Superior temporal gyrus (tissue), 1 donor: ENCODE data around the gene ATP6AP1.
"Not testable (repeated sequence)": the region's sequence is repeated elsewhere in the genome, so short reads cannot be mapped to it uniquely, and the experiment has no call there.

Experiments
- DNase-seq: peaks from one replicate; pipeline ENCODE4 v3.0.0-alpha.2; 2016; ENCODE audit errors: extremely low spot score

Gene ATP6AP1

GRCh38 chrX:154398668-154399526, 29.6 kb upstream of the ATP6AP1 start:
- DNase-seq, result peak; percentile 83

- no peak for DNase-seq
Observed at GRCh38 chrX:154399527-154400368, 28.7 kb upstream of the ATP6AP1 start.

- DNase-seq, result not testable (repeated sequence)
Observed at GRCh38 chrX:154400369-154400817, 28.1 kb upstream of the ATP6AP1 start.

GRCh38 chrX:154401045-154401799, 27.3 kb upstream of the ATP6AP1 start:
- no peak for DNase-seq

- no peak for DNase-seq
Observed at GRCh38 chrX:154401918-154402621, 26.4 kb upstream of the ATP6AP1 start.

GRCh38 chrX:154402622-154403127, 25.8 kb upstream of the ATP6AP1 start:
- DNase-seq, result no peak

GRCh38 chrX:154403192-154403591, 25.3 kb upstream of the ATP6AP1 start:
- DNase-seq, result no peak

- DNase-seq, result no peak
Observed at GRCh38 chrX:154403858-154404257, 24.6 kb upstream of the ATP6AP1 start.

- DNase-seq, result no peak
Observed at GRCh38 chrX:154404625-154405192, 23.8 kb upstream of the ATP6AP1 start.

- DNase-seq, result no peak
Observed at GRCh38 chrX:154408659-154409221, 19.7 kb upstream of the ATP6AP1 start.

- DNase-seq, result no peak
Observed at GRCh38 chrX:154409222-154409871, 19.1 kb upstream of the ATP6AP1 start, which contains the start of gene DNASE1L1. Gene DNASE1L1 (minus strand): TSS chrX:154409254. CDS start chrX:154405568, 3,686 bp downstream.

GRCh38 chrX:154411981-154412340, 16.5 kb upstream of the ATP6AP1 start:
- no peak for DNase-seq

- no peak for DNase-seq
Observed at GRCh38 chrX:154412468-154412867, 16.0 kb upstream of the ATP6AP1 start.

- no peak for DNase-seq
Observed at GRCh38 chrX:154413142-154413541, 15.3 kb upstream of the ATP6AP1 start.

GRCh38 chrX:154417157-154417556, 11.3 kb upstream of the ATP6AP1 start:
- no peak for DNase-seq

GRCh38 chrX:154419189-154419588, 9.3 kb upstream of the ATP6AP1 start:
- DNase-seq, result no peak

GRCh38 chrX:154419688-154420401, 8.6 kb upstream of the ATP6AP1 start:
- DNase-seq, result no peak

- no peak for DNase-seq
Observed at GRCh38 chrX:154420402-154420756, 8.1 kb upstream of the ATP6AP1 start.
